HG03520 (cell line): ENCODE results near the gene TEX48.

ENCODE experiments used
- ATAC-seq: cut with Tn5 transposase; IDR thresholded peaks from one replicate; pipeline ENCODE4 v1.9.1; 2021; ENCODE audit warnings: mild to moderate bottlenecking, moderate library complexity; ENCODE audit not compliant: unreplicated experiment

The TEX48 gene

DNA sequence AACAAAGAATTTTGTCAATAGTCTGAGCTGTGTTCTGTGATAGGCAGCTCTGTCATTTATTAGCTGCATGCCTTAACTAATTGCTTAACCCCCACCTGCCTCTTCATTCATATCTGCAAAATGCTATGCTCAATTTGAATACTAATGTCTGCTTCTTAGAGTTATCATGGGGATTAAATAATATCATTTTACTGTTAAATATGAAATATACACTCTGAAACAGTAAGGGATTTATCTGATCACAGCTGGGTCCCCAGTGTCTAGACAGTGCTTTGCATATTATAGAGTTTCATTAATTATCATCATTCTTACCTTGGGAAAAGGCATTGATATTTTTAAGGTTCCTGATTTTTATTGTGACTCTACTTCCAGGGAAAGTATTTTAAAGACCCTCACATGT lies 12.0 kb downstream of the TEX48 start:
- ATAC-seq = no peak

DNA sequence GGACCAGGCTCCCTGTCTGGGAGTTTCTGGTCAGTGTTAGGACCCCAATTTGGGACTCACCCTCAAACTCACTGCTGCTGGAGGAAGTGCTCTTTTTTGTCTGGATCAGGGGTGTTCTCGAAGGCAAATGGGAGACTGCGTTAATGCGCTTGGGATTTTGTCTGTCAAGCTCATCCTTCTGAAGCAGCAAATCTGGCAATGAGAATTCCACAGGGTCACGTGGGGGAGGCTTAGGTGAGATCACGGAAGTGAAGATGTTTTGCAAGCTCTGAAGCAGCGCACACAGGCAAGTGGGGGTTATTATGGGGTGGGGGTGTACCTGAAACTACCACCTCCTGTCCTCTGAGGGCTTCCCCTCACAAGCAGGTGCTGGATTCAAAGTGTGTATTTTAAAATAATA lies 13.8 kb downstream of the TEX48 start:
- no peak for ATAC-seq

DNA sequence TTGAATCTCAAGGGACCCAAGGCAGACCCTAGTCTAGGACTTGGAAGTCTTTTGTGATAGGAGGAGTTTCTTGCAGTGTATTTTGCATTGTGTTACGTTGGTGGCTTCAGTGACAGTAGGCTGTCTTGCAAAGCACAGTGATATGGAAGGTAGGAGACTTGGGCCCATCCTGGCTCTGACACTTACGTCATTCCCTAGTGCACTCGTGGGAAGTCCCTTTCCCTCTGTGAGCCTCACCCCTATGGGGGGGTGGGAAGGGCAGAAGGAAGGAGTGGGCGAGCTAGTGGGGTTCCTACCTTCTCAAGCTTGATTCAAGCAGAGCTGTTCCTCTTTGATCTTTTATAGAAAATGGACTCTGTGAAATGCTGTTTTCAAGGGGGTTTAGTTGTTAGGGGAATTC lies 15.1 kb downstream of the TEX48 start:
- ATAC-seq = no peak

DNA sequence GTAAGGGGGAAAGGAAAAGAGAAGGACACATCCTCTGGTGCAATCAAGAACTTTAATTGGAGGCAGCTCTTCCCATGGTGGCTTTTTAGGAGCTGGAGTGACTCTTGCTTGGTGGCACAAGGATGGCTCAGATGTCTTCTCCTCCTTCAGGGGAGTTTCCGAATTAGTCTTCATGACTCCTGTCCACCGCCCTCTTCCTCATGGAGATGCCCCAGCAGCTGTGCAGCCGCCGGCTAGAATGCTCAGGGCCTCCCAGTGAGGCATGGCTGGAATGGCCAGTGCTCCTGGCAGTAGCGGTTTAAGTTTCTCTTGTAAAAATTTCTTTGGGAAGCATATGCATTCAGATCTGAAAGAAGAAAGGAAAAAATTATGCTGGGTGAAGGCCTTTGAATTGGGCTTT lies 15.6 kb downstream of the TEX48 start:
- ATAC-seq = no peak

DNA sequence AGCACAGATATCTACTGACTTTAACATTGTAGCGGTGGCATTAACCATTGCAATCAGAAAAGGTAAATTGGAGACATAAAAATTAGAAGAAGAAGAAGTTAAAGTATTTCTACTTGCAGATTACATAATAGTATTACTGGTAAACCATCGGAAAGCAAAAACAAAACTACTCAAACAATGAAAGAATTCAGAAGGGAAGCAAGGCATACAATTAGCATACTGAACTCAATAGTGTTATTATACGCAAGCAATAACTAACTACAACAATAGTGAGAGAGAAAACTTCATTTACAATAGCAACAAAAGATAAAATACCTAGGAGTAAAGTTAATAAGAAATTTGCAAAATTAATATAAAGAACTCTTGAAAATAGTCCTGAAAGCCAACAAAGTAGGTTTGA lies 17.8 kb downstream of the TEX48 start:
- ATAC-seq = no peak

DNA sequence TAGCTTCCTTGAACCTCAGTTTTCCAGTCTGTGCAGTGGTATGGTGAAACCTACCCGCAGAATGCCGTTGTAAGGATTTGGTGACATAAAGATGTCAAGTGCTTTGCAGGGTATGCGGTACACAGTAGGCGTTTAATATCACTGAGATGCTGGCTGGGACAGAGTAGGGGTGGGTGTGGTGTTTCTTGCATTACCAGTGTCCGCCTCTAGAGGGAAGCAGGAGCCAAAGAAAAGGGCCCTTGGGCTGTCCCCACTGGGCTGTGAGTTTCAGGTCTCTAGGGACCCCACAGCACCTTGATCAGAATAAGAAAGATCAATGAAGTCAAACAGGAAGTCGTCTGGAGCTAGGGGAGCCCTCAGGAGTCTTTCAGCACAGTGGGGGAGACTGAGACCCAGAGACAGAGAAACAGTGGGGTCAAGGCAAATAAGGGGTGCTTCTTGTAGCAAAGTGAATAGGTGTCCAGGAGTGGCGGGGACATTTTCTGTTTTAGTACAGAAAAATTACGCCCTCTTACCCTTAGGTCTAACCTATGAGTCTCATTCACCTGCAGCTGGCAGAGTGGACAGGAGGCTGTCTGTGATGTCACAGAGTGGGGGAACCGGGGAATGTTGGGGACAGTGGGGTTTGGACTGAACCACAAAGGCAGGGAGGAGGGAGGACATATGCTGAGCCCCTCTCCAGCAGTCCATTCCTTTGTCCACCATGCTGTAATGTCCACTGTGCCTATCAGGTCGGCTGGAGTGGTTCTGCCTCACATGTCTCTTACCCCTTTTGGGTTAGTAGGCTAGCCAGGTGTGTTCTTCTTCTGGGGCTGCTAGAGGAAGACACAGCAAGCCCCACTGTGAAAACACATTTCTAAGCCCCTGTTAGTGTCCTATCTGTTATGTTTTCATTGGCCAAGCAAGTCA lies 19.7 kb downstream of the TEX48 start:
- ATAC-seq = no peak

DNA sequence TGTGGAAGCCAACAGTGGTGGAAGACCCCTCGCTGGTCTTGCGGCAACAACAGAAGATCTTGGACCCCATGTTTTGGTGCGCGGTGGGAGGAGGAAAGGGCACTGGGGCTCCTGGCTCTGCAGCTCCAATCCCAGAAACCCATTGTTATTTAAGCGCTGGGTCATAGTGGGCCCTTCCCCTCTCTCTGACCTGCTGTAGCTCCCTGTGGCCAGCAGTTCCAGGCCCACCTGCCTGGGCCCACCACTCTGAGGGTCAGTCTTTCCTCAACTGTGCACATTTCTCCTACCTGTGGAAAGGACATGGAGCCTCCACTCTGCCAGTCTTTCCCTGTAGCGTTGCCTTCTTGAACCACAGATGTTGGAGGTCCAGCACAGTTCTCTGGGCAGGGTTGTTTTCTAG lies 24.3 kb downstream of the TEX48 start, which contains the start of gene TEX53:
Gene TEX53, minus strand, starts transcription at position 101 of the 400 bp plus-strand sequence. Its CDS starts 31 bp downstream, at position 70.
- ATAC-seq = no peak

DNA sequence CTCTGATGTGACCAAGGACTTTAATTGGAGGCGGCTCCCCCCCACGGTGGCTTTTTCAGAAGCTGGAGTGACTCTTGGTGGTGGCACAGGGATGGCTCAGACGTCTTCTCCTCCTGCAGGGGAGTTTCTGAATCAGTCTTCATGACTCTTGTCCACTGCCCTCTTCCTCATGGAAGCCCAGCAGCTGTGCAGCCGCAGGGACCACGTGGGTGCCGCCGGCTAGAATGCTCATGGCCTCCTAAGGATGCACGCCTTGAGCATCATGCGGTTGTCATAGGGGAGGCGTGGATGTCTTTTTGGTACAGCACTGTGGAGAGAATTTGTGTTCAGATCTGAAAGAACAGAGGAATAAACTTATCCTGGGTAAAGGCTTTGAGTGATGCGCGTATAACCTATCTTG lies 25.7 kb downstream of the TEX48 start:
- no peak for ATAC-seq

DNA sequence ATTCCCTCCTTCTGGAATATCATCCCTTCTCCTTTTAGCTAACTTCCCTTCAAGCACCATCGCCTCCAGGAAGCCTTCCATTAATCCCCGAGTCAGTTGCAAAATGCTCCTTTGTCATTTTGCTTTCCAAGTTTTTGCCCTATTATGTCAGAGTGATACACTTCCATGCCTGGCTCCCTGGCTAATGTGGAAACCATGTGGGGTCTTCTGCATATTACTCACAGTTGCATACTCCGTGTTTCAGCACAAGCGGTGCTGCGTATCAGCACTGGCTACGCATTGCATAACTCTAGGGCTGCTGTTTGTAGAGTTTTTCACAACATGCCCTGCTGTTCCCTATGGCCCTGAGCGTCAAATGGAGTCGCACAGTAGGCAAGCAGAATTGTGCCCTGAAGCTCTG lies 26.3 kb downstream of the TEX48 start:
- ATAC-seq = no peak

DNA sequence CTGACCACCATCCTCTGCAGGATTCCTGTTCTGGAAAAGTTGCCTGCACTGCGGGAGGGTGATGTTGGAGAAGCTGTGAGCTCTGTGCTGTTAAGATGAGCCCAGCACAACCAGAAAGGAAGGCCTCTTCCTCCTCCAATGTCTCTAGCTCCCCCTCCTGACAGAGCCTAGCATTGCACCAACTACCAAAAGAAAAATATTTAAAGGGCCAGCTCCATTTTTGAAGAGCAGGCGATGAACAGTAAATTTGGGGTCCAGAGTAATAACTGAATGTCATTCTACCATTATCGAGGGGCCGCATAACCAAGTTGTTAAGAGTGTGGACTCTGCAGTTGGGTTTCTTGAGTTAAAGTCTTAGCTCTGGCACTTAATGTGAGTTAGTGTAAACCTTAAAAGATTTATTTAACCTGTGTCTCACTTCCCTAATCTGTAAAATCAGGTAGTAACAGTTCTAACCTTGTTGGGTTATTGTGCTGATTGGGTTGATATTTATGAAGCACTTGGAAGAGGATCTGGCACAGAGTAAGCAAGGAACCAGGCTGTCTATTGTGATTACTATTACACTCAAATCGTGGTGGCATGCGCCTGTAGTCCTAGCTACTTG lies 28.3 kb downstream of the TEX48 start:
- ATAC-seq = peak; percentile 56

DNA sequence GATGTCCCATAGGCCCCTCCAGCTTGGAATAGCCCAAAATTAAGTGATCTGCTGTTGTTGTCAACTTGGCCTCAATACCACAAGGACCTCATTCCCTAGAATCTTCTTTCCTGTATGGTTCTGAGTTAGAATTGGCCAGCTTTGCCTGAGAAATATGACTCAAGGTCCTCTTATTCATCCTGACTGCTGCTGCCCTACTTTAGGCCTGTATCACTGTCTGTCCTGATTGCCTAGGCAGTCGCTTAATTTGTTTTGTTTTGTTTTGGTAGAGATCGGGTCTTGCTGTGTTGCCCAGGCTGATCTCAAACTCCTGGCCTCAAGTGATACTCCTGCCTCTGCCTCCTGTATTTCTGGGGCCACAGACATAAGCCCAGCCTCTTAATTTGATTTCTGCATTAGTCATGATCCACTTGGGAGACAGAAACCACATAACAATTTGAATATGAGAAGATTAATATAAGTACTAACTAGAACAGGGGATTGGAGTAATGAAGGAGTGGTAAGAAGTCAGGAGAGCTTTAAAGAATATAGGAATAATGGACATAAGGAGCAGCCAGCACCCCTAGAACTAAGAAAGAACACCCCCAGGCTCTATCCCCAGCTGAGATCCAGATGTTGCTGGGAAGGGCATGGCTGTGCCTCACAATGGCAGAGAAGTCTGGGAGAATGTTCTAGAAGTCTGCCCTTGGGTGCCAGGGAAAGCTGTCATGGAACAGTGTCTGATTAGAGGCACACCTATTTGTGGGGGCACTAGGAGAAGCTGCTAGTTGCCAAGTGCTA lies 29.0 kb downstream of the TEX48 start:
- ATAC-seq = no peak

DNA sequence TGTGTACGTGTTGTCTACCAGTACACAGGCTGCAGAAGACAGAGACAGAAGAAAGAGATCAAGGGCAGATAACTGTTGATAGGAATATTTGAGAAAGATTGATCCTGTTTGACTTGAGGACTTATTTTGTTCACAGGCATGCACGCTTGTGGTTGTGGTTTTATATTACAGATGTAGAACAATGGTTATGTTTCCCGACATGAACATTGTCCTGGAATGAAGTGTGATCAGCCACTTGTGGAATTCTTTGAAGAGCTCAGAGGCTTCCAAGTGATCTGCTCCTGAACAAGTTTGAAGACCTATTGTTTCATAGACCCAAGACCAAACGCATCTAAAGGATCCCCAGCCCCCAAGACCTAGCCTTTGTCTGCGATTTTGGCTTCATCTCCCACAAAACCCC lies 38.1 kb downstream of the TEX48 start:
- ATAC-seq = no peak

DNA sequence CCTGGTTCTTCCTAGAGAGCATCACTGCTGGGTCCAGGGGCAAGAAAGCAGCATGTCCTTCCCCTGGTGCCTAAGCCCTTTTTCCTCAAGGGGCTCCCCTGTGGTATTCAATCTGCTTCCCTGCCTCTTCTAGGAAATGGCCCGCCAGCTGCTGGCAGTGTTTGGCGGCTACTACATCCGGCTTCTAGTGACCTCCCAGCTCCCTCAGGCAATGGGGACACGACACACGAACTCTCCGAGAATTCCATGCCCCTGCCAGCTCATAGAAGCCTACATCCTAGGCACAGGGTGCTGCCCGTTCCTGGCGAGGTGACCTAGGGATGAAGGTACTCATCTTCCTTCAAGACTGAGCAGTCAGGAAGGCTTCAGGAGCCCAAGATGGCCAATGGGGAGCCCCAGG lies 39.0 kb downstream of the TEX48 start:
- no peak for ATAC-seq

DNA sequence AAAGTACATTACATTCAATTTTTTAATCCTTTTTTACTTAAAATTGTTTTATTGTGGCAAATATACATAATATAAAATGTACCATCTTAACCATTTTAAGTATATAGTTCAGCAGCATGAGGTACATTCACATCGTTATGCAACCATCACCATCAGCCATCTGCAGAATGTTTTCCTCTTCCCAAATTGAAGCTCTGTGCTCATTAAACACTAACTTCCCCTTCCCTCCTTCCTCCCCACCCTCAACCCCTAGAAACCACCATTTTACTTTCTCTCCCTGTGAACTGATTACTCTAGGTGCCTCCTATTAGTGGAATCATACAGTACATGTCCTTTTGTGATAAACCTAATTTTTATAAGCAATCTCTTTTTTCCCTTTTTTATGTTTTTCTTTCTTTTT lies 40.0 kb downstream of the TEX48 start:
- no peak for ATAC-seq

DNA sequence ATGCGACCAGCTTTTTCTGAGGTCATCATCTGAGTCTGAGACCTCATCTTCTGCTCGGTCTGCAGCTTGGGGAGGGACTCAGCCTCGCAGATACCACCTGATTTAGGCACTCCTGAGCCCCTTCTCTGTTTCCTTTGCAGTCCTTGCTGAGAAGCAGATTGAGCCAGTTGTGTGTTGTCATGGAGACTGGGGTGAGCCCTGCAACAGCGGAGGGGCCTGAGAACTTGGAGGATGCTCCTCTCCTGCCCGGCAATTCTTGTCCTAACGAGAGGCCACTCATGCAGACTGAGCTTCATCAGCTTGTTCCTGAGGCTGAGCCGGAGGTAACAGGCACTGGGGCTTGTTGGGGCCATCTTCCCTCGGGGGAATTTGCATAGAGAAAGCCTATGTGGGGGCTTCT lies 43.6 kb downstream of the TEX48 start:
- no peak for ATAC-seq

DNA sequence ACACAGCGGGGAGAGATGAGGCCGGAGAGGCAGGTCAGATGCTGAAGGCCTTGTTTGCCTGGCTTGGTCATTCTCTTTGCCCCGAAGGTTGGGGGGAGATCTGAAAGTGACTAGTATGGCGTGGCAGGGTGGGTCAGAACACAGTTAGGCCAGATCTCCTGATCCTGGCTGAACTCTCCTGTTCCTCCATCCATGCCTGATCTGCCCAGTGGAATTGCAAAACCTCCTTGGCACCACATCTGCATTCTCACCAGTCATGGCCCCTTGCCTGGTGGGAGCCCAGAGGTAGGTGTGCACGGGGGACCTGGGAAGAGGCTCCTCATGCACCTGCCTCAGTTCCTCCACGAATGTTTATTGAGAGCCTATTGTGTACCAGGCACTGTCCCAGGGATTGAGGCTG lies 47.6 kb downstream of the TEX48 start:
- no peak for ATAC-seq

DNA sequence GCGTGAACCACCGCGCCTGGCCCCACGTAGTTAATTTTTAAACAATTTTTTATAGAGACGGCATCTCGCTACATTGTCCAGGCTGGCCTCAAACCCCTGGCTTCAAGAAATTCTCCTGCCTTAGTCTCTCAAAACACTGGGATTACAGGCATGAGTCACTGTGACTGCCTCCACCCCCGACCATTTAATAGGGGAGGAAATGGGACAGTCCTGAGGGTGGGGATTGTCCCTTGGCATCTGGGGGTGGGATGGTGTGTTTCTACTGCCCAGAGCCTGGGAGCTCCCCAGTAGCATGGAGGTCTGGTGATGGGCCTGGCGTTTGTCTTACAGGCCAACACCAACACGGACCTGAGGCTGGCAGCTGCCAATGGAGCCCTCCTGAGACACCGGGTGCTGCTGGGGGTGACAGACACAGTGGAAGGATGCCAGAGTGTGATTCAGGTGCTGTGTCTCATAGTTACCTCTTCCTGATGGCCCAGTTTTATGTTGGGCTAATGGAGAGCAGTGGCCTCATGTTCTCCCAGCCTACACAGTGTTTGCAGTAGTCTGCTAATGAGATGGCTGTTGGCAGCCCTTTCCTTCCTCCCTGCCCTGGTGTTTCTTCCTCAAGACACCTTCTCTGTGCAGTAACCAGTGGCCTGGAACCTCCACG lies 48.4 kb downstream of the TEX48 start:
- ATAC-seq = no peak

DNA sequence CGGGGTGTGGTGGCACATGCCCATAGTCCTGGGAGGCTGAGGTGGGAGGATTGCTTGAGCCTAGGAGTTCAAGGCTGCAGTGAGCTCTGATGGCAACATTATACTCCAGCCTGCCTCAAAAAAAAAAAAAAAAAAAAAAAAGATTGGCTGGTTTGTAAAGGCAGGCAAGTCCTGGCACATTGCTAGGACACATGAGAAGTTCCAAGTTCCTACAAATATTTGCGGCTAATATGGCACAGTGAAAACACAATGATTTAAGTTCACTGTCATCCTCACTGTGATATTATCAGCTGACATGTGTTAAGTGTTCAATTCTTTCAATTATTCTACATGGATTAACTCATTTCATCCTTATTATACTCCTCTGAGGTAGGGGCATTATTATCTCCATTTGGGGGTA lies 50.8 kb downstream of the TEX48 start:
- ATAC-seq = no peak

DNA sequence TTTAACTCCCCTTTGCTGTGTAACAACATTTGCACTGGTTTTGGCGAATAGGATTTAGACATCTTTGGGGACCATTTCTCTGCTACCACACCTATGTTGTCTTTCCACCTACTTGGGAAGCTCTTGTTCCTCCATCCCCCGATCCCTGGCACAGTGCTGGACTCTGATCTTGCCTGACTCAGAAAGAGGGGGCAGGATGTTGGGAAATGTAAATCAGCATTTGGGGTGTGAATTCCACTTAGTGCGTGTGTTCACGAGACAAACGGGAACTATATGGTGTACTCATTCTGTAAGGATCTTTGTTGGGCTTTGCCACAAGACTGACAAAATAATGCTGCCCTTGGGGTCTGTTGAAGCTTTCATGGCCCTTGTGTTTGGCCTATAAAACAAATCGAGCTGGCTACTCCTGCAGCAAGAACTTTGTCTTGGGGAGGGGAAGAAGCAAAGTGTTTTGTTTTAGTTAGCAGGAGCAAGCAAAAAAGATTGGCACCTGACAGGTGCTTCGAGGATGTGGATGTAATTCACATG lies 52.4 kb downstream of the TEX48 start:
- no peak for ATAC-seq

DNA sequence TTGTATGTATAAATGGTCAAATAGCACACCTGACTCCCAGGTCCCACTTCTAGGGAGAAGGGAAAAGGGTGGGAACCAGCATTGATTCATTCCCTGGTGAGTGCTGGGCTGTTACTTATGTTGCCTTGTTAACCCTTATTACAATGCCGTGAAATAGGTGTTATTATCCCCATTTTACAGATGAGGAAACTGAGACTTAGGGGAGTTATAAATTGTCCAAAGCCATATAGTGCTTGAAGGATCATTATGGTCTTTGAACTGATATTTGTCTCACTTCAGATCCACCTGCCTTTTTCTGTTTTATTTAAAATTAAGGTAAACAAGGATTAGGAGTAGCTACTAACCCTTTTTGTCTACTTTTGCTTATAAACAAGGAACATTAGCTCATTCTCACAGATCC lies 54.4 kb downstream of the TEX48 start:
- ATAC-seq = no peak

DNA sequence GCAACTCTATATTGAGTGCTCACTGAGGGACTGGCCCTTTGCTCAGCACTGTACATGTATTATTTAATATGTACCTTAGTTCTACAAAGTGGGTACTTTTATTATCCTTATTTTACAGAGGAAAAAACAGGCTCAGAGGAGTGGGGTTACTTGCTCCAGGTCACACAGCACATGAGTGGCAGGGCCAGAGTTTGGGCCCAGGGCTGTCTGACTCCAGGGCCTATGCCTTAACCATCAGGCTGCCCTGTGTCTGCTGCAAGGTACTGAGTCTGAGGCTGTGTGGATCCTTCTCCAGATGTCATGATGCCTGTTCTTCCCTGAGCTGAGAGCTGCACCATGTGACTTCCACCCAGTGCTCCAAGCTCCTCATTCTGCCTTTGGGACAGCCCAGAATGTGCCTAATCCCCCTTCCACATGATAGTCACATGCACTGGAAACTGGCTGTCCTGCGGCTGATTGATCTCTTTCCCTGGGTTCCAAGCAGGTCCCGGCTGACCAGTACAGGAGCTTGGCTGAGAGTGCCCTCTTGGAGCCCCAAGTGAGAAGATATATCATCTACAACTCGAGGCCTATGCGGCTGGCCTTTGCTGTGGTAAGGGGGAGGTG lies 55.5 kb downstream of the TEX48 start:
- no peak for ATAC-seq
